Measurements from ENCODE around the gene TCF7L2.

DNA sequence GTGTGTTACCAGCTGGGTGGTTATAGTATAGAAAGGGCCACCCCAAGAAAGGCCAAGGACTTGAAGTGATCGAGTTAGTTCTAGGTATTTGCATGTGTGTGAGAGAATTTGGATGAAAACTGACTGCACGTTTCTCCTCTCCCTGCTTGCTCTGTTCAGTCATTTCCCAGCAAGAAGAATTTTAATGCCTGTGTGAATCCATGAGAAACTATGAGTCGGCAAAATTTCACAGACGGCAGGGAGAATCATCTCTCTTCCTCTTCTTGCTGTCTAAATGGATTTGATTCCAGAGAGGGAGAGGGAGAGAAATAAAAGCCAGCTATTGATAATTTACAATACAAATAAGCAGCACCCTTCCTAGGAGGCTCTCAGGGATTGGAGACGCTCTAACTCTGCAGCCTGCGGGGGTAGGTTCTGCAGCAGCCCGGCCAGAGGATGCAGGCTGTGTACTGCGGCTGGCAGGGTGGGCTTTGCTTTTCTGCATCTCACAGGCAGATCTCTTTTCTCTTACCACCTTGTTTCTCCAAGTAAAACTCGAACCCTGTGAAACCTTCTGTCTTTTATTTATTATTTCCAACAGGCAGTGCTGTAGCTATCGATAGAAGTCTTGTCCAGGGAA is 183.6 kb downstream of the TCF7L2 start:
- TF ChIP-seq EZH2 (IDR thresholded peaks at IDR 0.05; ENCODE audit: borderline replicate concordance, insufficient read depth, low read length, poor library complexity, severe bottlenecking) (no peak), POLR2AphosphoS5 (IDR thresholded peaks at IDR 0.05) (no peak), EP300 (conservative IDR thresholded peaks at IDR 0.05; ENCODE audit: poor library complexity, severe bottlenecking) (no peak), RAD21 (conservative IDR thresholded peaks at IDR 0.05) (no peak), MXI1 (conservative IDR thresholded peaks at IDR 0.05; ENCODE audit: poor library complexity, severe bottlenecking) (no peak), TAF1 (IDR thresholded peaks at IDR 0.05; ENCODE audit: low read depth) (no peak)
- TF ChIP-seq, protein P1, sequence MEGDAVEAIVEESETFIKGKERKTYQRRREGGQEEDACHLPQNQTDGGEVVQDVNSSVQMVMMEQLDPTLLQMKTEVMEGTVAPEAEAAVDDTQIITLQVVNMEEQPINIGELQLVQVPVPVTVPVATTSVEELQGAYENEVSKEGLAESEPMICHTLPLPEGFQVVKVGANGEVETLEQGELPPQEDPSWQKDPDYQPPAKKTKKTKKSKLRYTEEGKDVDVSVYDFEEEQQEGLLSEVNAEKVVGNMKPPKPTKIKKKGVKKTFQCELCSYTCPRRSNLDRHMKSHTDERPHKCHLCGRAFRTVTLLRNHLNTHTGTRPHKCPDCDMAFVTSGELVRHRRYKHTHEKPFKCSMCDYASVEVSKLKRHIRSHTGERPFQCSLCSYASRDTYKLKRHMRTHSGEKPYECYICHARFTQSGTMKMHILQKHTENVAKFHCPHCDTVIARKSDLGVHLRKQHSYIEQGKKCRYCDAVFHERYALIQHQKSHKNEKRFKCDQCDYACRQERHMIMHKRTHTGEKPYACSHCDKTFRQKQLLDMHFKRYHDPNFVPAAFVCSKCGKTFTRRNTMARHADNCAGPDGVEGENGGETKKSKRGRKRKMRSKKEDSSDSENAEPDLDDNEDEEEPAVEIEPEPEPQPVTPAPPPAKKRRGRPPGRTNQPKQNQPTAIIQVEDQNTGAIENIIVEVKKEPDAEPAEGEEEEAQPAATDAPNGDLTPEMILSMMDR (IDR thresholded peaks at IDR 0.05; ENCODE audit: poor library complexity, severe bottlenecking) = no peak
- TF ChIP-seq, protein P2, sequence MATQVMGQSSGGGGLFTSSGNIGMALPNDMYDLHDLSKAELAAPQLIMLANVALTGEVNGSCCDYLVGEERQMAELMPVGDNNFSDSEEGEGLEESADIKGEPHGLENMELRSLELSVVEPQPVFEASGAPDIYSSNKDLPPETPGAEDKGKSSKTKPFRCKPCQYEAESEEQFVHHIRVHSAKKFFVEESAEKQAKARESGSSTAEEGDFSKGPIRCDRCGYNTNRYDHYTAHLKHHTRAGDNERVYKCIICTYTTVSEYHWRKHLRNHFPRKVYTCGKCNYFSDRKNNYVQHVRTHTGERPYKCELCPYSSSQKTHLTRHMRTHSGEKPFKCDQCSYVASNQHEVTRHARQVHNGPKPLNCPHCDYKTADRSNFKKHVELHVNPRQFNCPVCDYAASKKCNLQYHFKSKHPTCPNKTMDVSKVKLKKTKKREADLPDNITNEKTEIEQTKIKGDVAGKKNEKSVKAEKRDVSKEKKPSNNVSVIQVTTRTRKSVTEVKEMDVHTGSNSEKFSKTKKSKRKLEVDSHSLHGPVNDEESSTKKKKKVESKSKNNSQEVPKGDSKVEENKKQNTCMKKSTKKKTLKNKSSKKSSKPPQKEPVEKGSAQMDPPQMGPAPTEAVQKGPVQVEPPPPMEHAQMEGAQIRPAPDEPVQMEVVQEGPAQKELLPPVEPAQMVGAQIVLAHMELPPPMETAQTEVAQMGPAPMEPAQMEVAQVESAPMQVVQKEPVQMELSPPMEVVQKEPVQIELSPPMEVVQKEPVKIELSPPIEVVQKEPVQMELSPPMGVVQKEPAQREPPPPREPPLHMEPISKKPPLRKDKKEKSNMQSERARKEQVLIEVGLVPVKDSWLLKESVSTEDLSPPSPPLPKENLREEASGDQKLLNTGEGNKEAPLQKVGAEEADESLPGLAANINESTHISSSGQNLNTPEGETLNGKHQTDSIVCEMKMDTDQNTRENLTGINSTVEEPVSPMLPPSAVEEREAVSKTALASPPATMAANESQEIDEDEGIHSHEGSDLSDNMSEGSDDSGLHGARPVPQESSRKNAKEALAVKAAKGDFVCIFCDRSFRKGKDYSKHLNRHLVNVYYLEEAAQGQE (IDR thresholded peaks at IDR 0.05; ENCODE audit: borderline replicate concordance) = no peak
